GM21825 (cell line): Measurements from ENCODE around the gene SLC12A4.
"Not testable (repeated sequence)": the region's sequence is repeated elsewhere in the genome, so short reads cannot be mapped to it uniquely, and the experiment has no call there.

Source experiments
- ATAC-seq: cut with Tn5 transposase; IDR thresholded peaks from one replicate; pipeline ENCODE4 v1.9.1; 2021; ENCODE audit warnings: mild to moderate bottlenecking, moderate library complexity; ENCODE audit not compliant: unreplicated experiment

The SLC12A4 gene

DNA sequence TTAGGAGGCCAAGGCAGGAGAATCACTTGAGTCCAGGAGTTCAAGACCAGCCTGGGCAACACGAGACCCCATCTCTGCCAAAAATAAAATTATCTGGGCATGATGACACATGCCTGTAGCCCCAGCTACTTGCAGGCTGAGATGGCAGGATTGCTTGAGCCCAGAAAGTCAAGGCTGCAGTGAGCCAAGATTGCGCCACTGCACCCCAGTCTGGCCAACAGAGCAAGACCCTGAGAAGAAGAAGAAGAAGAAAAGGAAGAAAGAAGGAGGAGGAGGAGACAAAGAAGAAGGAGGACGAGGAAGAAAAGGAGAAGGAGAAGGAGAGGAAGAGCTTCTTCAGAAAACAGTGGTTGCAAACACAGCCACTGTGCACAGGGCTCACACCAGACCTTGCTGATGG, 20.2 kb upstream of the SLC12A4 start:
- ATAC-seq = no peak

GRCh38 chr16:67987460-67988160, 19.2 kb upstream of the SLC12A4 start:
- ATAC-seq = no peak

- ATAC-seq = no peak
Observed at GRCh38 chr16:67986949-67987348, 18.5 kb upstream of the SLC12A4 start.

GRCh38 chr16:67982011-67982696, 13.7 kb upstream of the SLC12A4 start:
- ATAC-seq = no peak

- no peak for ATAC-seq
Observed at GRCh38 chr16:67979955-67980678, 11.7 kb upstream of the SLC12A4 start, which contains the start of gene DPEP3. TSS of gene DPEP3 (minus strand) at chr16:67980499. CDS start at chr16:67980380, 119 bp downstream.

DNA sequence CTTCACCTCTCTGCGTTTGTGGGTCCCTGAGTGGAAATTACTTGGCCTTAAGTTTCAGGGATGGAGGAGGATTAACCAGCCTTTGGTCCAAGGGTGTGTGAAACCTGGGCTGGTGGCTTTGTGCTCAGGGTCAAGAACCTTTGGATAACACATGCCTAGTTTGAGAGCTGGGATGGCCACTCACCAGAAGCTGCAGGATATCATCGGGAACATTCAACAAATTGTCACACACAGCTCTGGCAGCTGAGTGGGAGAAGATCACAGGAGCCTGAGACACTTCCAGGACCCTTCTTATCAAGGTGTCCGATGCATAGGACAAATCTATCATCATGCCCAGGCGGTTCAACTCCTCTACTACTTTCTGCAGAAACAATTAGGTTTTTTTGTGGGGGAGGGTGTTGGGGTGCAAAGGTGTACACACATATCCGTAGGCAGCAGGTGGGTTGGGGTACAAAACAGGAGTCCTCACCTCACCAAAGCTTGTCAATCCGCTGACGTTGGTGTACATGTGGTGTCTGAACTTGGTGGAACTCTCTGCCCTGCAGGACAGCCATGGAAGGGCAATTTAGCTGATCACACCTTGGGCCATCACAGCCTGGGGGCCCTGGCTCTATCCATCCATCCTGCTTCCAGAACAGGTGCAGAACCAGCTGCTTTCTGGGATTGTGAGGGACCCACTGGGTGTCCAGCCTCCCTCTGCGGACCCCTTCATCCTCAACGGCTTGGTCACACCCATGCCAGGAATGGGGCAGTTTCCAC, 9.2 kb upstream of the SLC12A4 start:
- no peak for ATAC-seq

GRCh38 chr16:67977005-67977404, 8.6 kb upstream of the SLC12A4 start:
- no peak for ATAC-seq

- ATAC-seq = no peak
Observed at GRCh38 chr16:67976205-67976604, 7.8 kb upstream of the SLC12A4 start.

DNA sequence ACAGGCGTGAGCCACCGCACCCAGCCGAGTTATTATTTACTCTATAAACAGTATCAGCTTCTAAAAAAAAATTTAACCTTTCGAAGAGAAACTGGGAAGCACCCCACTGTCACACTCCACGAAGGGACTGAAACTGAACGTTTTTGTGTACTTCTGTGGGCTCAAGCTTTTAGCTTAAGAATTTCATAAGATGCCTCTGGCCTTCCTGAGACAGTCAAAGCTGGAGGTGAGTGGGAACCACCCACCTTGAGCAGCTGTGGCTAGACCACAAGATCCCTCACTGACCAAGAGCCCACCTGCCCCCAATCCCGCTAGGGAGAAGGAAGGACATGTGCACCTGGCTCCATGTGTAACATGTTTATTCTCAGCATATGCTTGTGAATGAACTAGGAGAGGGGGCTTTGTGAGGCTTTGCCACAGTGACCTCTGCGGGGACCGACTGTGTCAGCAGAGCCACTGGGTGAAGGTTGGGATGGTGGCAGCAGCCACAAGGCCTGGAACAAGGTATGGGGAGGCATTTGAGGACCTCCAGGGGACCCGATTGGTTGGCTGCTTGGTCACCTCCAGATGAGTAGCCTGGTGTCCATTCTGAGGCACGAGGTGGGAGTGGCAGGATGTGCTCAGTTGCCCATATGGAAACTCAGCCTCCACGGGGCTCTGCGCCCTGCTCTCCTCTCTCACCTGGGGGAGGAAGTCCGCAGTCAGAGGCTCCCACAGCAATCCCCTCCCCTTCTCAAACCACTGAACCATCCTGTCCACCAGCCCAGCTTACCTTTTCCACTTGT, 7.1 kb upstream of the SLC12A4 start:
- ATAC-seq = no peak

- ATAC-seq = not testable (repeated sequence)
Observed at GRCh38 chr16:67972285-67972684, 3.8 kb upstream of the SLC12A4 start.

- no peak for ATAC-seq
Observed at GRCh38 chr16:67971111-67971510, 2.7 kb upstream of the SLC12A4 start.

- no peak for ATAC-seq
Observed at GRCh38 chr16:67969254-67970039, 1.0 kb upstream of the SLC12A4 start.

DNA sequence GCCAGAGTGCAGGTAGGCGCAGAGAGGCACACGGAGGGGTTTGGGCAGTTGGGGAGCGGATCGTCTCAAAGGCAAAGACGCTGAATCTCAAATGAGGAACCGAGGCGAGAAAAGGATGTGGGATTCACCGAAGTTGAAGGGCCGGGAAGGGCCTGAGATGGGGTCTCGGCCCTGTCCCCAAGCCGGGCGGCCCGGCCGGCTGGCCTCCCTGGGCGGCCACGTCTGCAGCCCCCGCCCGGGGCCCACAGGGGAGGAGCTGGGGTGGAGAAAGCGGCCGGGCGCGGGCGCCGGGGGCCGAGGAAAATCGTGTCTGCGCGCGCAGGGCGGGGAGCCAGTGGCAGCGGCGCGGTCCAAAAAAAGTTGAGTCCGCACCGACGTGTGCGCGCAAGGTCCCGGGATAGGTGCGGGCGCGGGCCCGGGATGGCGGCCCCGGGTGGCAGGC, 458 bp downstream of the SLC12A4 start:
- ATAC-seq = peak; percentile 22

DNA sequence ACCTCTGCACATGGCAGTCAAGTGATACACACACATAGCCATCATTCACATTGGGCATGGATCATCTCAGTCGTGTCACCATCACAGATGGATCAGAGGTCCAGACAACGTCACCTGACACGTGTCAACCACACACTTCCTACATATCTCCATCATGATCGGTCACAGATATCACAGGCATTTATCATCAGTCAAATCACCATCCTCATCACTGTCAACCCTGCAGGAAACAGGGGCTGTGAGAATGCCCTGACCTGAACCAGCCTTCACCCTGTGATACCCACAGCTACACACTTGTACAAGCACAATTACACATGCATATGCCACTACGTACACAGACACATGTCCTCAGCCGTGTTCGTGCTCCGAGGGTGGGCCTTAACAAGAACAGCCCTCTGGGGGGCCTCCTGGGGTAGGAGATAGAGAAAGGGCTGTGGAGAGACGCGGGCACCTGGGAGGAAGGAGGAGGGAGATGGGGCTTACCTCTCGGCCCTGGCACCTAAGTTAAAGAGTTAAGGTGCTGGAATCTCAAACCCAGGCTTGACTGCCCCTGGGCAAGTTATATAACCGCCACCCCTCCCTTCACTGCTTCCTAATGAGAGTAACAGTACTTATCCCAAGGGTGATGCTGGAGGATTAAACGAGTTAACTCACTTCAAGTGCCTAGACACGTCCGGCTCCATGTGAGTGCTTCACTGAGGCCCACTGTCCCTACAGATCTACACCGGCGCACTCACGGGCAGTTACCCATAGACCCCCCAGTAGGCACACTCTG, 1.1 kb downstream of the SLC12A4 start:
- ATAC-seq = no peak

DNA sequence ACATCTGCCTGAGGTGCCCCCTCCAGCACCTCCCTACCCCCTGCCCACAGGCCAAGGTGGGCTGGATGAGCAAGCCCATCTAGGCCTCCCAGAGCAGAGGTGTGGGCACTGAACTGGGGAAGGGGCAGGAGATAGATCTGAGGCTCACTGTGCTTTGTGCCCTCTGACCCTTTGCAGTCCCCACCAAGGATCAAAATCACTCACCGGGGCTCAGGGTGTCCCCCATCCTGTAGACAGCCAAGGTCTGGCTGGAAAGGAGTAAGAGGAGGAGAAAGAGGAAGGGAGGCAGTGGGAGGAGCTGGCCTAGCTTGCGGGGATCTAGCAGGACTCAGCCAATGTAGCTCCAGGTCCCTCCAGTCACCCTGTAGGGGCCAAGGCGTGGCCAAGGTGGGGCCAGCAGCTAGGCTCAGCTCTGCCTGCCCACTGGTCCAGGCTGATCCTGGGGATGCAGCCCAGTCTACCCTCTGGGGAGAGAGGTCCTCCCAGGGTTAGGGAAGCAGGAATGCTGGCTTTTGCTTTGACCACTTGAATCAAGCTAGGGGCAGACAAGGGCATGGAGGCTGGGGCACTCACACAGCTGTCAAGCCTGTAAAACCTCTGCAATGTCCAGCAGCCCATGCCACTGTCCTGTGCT, 1.8 kb downstream of the SLC12A4 start:
- no peak for ATAC-seq

DNA sequence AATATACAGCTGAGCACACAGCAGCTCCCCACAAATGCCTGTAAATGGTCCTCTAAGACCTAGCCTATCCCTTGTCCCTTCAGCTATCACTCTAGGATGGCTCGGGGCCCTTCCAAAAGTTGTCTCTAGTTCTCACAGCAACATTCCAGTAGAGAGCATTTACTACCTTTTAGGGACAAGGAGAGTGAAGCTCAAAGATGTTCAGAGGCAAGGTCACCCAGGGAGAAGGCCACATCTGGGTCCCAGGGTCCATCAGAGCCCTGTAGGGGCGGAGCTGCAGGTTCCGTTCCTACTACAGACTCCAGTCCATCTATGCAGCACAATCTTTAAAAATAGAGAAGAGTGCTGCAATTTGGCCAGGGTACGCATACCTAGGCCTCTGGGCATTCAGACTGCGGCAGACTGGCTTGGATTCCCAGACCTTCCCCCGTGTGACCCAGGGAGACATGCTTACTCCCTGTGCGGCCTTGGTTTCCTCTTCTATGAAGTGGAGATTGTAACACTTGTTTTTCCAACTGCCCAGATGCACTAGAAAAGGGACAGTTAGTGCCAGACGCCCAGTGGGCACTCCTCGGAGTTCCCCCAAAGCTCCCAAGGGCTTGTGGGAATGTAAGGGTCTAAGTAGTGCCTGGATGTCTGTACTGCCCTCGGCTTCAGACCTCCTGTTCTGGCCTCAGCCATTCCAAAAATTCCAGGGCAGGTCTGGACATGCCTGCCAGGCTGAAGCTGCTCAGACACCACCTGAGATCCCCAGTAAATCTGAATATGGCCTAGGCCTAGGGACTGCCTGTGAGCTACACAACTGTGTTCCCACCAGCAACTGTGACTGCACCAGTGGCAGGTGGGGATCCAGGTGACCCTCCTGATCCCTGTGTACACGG, 2.5 kb downstream of the SLC12A4 start:
- no peak for ATAC-seq

DNA sequence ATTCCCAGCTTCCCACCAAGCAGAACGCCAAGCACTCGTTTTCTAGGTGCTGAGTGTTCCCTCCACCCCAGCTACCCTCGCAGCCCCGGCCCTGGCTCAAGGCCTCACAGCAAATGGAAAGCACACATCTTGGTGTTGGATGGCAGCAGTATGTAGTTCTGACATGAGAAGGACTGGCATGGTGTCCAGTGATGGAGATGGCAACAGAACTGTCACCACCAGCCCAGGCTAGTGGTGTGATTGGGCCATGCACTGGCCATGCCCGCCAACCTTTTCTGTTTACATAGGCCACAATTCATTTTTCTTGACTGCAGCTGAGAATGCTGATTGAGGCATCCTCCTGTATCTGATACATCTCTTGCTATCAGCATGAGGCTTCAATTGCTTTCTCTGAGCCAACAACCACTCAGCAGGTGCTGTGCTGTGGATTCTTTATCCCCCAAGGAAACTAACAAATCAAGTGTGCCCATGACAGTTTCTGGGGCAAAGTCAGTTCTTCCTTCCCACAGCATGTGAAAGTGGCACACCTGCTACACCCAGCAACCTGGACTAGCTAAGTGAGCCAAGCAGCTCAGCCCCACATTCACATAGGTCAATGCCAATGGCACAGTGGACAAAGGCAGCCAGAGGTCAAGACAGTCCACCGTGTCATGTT, 3.8 kb downstream of the SLC12A4 start:
- no peak for ATAC-seq
